T-helper 9 cell (primary cell): ENCODE data around the gene SDE2.
A peak's percentile ranks its signal among the peaks of the same experiment; 100 is the strongest.
"Not testable (repeated sequence)": the region's sequence is repeated elsewhere in the genome, so short reads cannot be mapped to it uniquely, and the experiment has no call there.

ENCODE experiments used
- DNase-seq: peaks from one replicate; pipeline ENCODE4 v3.0.0-alpha.2; 2020

SDE2 gene

DNA sequence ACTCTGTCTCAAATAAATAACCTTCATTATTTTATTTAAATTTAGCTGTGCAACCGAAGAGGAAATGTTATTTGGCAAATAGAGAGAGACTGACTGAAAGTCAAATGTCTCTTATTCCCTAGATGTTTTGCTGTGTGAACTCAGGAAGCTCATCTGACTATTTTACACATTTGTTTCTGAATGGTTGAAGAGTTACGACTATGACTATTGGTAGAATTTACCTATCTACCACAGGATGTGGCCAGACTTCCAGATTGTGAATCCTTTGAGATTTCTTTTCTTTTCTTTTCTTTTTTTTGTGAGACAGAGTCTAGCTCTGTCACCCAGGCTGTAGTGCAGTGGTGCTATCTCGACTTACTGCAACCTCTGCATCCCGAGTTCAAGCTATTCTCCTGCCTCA lies 5.3 kb upstream of the SDE2 start:
- DNase-seq: no peak

DNA sequence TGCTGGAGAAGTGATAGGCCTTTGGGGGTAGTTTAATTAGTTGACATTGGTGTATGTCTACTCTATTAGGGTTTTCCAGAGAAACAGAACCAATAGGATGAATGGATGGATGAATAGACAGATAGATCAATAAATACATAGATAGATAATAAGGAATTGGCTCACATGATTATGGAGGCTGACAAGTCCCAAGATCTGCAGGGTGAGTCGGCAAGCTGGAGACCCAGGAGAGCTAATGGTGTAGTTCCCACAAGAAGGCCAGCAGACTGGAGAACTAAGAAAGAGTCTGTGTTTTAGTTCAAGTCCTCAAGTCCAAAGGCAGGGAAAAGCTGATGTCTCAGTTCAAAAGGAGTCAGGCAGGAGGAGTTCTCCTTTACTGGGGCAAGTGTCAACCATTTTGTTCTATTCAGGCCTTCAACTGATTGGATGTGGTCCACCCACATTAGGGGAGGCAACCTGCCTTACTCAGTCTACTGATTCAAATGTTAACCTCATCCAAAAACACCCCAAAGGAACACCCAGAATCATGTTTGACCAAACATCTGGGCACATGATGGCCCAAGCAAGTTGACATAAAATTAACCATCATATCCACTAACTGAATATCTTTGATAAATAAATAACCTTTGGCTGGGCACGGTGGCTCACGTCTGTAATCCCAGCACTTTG lies 4.5 kb upstream of the SDE2 start:
- DNase-seq: no peak

DNA sequence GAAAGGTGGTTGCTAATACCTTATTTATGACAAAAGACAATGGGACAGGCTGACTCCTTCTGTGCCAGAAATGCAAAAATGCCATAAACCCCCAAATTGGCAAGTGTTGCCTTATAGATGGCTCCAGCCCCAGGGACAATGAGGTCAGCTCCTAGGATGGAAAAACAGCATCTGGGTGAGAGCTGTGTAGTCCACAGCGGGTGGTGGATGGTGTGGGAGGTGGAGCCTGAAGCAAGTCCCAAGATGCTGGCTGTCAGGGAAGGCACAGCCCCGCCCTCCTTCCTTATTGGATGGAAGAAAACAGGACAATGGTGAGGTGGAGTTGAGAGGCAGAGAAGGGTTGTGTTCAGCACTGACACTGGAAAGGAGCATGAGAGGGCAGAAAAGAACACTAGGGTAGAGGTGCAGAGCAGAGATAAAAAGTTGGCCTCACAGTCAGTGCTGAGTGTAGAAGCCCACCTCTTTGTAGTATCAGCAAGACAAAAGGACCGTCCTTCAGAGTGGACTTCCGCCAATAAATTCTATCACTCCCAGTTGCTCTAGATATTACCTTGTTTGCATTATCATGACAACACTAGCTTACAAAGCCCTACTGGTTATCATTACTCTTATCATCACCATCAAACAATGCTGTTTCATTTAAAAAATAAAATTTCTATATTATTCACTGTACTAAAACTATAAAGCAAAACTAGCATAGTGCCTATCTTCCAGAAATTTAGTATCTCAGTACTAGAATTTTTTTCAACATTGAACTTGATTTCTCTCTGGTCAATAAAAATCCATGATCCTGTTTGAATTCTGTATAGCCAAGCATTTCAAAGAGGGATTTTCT lies 3.7 kb upstream of the SDE2 start:
- no peak for DNase-seq

DNA sequence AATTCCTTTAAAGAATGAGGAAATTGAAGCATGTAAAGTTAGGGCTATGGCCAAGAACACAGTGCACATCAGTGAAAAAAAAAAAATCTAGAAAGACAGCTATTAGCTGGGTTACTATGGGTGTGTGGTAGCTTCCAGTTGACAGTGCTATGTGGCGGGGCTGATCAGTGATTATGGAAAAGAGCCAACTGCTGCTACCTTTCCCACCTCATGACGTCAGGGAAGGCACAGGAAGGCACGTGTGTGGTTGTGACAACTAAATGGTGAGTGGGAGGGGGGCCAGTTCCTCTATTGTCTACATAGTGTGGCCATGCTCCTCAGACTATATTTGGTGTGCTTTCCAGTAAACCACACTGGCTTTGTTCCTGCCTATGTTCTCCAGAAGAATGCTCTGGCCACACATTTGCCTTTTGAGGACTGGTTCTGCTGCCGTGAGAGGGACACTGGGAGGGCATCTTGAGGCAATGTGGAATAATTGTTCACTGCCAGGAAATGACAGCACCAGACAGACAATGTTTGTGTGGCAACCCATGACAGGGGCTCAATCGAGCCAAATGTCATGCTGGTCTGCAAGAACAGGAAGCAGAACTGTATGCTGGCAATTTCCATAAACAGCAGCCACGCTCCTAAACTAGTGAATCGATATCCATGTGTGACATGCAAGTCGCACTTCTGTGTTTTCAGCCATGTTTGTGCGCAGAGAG lies 3.0 kb upstream of the SDE2 start:
- DNase-seq: peak; percentile 47

DNA sequence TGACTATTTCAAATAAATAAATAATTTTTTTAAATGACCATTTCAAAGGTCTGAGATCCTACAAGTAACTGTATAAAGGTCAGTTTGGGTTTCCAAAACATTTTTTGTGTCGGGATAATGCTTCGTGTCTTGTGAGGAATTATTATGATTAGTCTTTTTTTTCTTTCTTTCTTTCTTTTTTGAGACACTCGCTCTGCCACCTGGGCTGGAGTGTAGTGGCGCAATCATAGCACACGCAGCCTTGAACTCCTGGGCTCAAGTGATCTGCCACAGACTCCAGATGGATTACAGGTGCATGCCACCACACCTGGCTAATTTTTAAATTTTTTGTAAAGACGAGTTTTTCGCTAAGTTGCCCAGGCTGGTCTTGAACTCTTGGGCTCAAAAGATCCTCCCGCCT lies 1.9 kb upstream of the SDE2 start:
- DNase-seq: no peak

DNA sequence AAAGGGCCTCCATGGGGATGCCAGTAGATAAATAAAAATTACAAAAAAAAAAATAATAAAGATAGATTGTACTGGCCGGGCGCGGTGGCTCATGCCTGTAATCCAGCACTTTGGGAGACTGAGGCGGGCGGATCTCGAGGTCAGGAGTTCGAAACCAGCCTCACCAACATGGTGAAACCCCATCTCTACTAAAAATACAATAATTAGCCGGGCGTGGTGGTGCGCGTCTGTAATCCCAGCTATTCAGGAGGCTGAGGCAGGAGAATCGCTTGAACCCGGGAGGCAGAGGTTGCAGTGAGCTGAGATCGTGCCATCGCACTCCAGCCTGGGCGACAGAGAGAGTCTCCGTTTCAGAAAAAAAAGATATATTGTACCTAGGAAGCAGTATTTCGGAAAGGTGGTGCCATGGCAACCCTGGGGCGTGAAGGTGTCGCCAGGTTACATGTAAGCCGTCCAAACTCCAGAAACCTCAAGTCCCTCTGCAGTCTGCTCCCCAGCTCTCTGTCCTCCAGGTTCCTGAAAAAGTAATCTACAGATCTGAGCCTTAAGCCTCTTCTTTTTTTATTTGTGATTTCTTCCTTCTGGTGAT lies 1.4 kb upstream of the SDE2 start:
- not testable (repeated sequence) for DNase-seq

DNA sequence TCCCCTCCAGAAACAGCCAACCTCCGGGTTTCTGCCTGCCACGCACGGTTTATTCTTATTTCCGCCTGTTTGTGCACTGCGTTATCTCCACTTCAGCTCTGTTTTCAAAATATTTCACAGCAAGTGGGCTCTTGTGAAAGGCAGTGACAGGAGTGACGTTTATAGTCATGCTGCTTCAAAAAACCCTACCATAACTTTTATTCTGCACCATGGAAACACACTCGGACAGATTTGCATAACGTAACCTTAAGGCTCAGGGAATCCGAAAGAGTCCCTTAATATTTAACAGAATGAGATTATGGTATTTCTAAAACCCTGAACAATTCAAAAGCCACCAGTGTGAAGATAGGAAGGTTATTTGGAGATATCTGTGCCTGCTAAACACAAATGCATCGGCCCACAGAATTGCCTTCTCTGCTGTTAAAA lies 782 bp upstream of the SDE2 start:
- peak; percentile 39 for DNase-seq

DNA sequence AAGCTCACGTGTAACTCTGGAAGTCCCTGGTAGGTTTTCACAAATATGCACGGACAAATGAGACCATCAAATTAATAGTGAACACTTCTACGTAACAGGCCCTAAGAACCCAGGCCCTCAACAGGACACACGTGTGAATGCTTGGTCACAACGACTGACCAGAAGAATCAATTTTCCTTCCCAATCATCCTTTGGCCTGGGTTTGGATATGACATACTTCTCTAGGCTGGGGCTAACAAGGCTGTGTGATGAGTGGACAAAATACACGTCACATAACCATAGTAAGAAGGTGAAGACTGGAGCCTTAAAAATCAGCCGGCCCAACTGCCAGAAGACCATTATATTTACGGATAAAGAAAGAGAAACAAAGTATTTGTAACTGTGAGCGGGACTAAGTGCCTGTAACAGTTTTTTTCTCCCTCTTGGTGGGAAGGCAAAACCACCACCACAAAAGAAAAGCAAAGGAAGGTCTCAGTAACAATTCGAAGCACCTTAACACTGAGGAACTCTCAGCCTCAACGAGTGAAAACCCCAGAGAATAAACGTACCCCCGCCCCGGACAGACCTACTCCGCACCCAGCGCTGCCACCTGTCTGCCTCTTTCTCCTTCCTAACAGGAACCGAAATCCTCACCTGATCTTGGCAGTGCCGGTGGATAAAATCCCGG lies 450 bp downstream of the SDE2 start:
- DNase-seq: no peak

DNA sequence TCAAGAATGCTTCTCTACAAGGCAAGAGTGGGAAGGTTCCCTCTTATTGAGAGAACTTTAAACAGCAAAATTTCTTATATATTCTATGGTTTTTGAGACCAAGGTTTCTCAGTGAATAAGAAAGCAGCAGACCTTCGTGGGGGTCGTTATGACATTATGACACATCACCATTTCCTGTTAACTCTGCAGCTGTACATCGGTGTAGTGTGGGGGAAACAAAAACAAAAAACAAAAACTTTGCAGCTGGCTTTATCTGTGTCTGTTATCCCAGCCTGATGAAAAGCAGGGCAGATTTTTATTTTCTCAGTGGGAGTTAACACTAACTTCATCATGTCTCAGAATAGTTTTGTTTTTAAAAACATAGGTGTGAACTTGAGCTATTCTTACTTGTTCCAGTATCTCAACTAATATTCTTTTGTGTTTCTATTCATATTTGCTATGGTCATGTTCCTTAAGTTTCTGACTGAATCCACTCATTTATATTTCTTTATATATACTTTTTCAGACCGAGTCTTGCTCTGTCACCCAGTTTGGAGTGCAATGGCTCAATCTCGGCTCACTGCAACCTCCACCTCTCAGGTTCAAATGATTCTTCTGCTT lies 2.1 kb downstream of the SDE2 start:
- DNase-seq: no peak

DNA sequence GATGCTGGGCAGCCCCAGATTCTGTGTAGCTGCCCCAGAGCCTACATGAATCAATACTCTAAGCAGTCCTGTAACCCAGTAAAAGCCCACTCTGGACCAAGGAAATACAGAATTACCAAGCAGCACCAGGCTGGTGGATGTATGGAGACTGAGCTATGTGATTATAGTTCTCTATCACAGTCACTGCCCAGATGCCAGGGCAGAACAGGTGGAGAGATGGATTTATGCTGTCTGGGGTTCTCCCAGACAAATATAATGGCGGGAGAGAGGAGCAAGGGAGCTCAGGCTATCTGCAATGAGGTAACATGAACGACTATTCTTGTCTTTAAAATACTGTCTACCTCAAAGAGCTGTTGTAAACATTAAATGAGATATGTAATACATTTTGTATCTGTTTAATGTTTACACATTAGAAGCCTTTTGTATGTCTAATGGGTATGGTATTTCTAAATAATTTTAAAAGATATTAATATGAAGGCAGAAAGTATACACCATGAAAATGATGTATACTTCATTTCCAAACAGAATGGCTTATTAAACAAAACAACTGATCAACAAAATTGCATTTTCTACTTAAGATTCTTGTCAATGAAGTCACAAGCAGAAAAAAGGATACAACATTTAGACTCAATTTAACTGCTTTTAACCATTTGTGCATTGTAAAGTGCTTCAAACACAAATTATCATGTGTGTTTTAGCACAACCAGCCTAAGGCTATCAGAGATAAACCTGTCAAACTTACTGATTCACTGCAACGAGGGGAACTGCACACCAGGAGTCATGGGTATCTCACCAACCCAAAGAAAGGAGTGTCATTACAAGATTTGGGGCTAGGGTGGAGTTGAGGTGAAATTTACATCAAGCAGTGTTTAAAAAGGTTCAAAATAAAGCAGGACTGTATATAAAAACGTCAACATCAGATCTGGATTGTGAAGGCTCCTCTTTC lies 3.0 kb downstream of the SDE2 start:
- DNase-seq: no peak

DNA sequence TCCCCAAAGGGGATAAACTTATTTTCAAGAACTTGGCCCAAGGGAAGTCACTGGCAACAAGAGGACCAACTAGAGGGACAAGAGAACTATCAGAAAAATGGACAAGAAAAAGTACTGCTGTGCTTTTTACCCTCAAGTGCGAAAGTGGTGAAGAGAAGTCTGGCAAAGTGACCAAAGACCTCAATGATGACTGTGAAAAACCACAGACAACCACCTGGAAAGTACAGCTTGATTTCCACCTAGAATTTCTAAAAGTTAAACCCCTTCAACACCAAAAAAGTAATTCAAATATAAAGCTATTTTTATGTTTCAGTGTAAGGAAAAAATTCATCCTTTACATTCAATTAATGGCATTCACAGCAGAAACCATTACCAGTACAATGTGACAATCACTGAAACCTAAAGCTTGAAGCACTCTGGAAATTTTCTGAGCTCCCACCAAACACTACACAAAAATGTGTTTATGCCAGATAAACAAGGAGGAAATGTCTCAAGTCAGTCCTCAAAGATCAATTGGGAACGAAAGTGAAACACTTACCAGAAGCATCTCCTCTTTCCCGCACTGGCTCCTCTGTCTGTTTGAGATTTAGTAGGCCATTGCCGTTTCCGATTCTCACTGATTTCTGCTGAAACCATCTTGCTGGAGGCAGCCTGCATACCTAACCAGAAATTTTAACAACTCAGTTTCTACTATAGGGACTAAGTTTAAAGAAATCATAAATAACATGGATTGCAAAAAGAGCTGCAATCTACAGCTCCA lies 8.3 kb downstream of the SDE2 start:
- DNase-seq: no peak

DNA sequence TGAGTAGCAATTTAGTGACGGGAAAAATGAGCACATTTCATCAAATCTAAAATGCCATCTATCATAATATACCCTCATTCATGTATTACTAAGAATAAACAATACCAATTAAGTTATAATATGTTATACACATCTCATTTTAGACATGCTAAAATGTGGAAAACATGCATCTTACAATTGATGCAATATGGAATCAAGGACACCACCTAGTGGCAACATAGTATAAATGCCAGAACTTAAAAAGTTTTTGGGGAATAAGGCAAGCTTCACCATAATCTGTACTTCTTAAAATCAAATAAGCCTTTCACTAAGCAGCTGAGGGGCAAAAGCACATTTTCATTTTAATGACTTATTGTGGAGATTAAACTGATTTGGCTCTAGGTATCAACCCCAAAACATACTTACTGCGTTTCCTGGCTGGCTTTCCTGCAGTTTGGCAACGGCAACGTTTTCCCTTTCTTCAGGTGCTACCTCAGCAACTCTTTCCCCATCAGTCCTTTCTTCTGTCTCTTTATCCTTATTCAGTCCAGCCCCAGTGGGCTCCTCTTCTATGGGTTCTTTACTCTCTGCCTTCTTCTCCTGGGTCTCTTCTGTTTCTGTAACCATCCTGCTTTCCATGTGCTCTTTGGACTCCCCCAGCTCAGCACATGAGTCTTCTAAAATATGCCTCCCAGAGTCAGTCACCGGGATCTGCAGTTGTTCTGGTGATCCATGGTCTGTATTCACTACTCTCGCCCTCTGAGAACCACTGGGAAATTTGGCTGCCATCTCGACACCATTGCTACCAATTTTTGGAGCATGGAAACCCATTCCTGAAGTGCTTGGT lies 11.4 kb downstream of the SDE2 start:
- no peak for DNase-seq

DNA sequence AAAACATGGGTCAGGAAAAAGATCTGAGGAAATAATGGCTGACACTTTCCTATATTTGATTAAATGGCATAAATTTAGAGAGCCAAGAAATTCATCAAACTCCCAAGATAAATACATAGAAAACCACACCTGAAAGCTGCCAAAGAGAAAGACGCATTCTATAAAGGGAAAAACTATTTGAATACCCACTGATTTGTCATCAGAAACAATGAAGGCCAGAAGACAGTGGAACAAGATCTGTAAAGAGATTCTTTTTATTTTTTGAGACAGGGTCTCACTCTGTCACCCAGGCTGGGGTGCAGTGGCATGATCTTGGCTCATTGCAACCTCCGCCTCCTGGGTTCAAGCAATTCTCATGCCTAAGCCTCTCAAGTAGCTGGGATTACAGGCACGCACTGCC lies 17.4 kb downstream of the SDE2 start:
- no peak for DNase-seq

DNA sequence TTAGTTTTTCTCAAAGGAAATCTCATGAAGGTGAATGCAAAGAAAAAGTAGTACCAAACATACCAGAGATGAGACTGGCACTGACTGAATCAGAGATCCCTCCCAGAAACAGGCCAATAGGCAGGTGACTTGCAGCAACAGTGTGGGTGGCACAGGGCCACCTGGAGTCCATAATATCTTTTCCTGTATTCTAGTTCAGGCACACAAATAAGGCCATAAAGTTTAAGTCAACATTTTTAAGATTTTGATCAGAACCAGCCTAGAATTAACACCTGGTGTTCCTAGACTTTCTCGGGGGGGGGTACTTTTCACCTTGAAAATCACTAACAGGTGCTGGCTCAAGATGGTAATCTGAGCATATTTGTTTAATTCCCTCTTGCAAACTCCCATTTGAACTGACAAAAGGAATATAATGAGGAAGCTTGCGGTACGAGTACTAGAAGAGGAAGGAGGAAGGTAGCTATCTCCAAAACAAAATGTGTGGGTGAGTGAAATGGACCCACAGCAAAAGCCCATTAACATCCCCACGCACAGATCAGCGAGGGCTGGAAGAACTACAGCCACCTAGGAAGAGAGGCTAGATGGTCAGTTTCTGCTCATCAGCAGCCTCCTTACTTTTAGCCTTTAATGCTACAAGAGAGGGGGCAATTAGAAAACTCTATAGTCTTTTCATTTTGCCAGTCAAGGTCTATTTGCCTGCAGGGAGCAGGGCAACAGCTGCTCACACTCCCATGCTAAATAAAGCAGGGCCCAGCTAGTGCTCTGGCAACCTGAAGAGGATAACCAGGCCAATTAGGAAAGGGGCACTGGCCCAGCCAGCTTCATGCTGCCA lies 18.9 kb downstream of the SDE2 start:
- no peak for DNase-seq

DNA sequence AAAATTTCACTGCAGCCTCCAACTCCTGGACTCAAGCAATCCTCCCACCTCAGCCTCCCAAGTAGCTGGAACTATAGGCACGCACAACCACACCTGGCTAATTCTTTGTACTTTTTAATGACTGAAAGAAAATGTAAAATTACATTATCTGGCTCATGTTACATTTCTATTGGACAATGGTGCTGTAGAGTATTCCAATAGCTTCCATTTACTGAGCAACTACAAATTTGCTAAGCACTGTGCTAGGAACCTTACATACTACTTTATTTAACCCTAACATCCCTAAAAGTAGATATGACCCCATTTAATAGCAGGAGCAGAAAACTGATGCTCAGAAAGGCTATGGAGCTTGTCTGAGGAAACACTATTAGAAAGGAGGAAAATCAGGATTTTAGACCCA lies 19.7 kb downstream of the SDE2 start:
- DNase-seq: no peak

DNA sequence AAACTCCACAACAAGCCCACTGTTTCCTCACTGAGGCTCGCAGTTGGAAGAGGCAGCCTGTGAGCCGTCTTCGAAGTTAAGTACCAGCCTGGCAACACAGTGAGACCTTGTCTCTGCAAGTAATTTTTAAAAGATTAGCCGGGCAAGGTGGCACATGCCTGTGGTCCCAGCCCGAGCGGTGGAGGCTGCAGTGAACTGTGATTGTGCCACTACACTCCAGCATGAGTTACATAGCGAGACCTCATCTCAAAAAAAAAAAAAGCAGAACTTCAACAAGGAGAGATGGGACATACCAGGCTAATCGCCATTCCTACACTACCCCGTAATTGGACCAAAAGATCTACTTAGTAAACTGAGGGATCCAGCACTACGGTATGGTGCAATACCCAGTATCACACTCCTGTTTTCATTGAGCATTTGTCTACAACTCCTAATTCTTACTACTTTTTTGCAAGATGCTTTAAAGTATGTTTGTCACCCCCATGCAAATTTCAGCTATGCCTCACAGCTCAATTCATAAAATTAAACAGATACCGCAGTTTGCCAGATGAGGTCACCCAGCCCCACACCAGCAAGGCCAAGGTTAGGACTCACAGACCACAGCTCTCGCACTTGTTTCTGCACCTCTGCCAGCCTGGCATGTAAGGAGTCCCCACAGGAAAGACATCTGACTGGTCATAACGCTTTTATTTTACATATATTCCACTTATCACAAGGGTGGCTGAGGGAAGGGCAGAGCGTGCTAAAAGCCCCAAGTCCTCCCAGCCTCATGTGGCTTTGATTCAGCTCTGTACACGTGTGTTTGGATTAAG lies 21.0 kb downstream of the SDE2 start:
- no peak for DNase-seq

DNA sequence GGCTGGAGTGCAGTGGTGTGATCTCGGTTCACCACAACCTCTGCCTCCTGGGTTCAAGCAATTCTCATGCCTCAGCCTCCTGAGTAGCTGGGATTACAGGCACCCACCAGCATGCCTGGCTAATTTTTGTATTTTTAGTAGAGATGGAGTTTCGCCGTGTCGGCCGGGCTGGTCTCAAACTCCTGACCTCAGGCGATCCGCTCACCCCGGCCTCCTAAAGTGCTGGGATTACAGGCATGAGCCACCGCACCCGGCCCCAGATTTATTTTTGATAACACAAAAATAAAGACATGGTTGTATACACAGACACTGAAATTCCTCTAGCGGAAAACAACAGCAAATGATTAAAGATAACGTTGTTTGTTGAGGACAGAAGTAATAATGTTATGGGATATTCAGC lies 24.0 kb downstream of the SDE2 start:
- DNase-seq: not testable (repeated sequence)

DNA sequence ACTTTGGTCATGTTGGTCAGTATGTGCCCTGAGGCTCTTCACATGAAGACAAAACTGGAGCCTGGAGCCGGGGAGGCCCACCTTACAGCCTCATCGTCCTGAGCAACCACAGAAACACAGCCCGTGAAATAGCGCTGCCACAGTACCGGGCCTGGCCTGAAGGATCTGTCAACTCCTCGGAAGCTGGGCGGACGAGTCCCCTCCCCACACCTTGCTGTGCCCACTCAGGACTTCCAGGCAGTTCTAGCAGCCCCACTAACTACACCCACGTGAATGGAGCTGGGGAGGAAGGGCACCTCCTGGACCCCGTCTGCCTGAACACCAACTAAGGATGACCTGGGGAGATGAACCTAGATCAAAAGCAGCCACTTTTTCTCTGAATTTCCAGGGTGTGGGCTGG lies 24.7 kb downstream of the SDE2 start:
- no peak for DNase-seq
